ENCODE results near the gene TMEM234. TPM values are rescaled to one million over a fixed set of nuclear protein-coding genes. Genes with fewer than 3 reads are reported as not detected.
"Not testable (repeated sequence)": the region's sequence is repeated elsewhere in the genome, so short reads cannot be mapped to it uniquely, and the experiment has no call there.

TMEM234 gene
- 10 to 100 TPM in 1 of 2 donors, 1 to 10 TPM in 1; 7.0 to 10.7 TPM for total RNA-seq

DNA sequence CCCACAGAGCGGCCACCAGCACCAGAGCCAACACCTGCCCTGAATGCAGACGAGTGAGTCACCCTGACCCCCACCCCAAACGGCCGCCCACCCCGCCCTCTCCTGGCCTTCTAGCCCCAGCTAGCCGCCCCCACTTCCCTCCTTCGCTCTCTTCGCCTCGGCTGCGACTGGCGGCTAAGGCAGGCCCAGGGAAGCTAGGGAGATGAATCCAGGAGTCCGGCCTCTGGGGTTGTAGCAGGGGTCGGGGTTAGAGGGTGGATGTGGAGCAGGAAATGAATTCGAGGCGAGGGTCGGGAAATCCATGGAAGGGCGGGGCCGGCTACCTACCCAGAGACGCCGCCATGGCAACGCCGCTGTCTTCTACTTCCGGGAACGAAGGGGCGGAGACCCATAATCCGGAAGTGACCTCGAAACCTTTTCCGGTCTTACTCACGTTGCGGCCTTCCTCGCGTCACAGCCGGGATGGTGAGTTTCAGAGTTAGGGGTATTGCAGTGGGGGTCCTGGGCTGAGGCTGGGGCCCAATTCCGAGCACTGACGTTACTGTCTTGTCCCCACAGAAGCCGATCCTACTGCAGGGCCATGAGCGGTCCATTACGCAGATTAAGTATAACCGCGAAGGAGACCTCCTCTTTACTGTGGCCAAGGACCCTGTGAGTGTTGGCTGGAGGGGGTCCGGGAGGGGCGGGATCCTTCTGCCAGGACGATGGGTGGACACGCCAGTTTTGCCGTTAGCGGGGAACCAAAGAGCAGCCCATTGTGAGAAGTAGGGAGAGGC lies at the start of gene TMEM234, which contains the start of gene EIF3I:
Gene TMEM234, minus strand, starts transcription at position 374 of the 776 bp plus-strand sequence. Its CDS starts 31 bp downstream, at position 343.
Gene EIF3I, plus strand, starts transcription at position 428 of the 776 bp plus-strand sequence. Its CDS starts 35 bp downstream, at position 463.
- H3K36me3 Mint-ChIP-seq, result peaks cover 7 to 21% of the 10 kb centered on the region in 2 donors
- peak; percentile 84 to 90 for DNase-seq (ENCODE audit: low spot score in 2 of 2)
- H3K9me3 Mint-ChIP-seq, result no peaks in the 10 kb centered on the region
- ATAC-seq, result peak; percentile 98
- H3K27ac Mint-ChIP-seq, result peak within 1 kb of the TSS; percentile 98

DNA sequence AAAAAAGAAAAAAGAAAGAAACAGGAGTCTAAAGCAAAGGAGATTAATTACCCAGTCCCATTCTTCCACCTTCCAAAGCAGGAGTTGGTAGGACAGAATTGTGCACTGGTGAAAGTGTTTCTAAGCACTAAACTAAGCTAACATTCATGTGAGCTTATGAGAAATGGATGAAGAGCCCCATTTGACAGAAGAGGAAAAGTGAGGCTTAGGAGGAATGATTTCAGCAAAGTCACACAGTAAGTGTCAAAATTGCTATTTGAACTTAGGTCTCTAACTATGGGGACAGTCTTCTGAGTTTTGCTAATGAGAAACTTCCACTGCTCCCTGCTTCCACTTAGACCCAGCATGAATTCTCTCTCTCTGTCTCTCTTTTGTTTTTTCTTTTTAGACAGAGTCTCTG lies 47.6 kb upstream of the TMEM234 start:
- Mint-ChIP-seq H3K27ac (no peak overlapping the region), H3K36me3 (peaks cover 0 to 31% of the 10 kb centered on the region in 2 donors), H3K9me3 (peaks cover 0 to 4% of the 10 kb centered on the region in 2 donors)
- no peak for DNase-seq (ENCODE audit: low spot score in 2 of 2)
- no peak for ATAC-seq

DNA sequence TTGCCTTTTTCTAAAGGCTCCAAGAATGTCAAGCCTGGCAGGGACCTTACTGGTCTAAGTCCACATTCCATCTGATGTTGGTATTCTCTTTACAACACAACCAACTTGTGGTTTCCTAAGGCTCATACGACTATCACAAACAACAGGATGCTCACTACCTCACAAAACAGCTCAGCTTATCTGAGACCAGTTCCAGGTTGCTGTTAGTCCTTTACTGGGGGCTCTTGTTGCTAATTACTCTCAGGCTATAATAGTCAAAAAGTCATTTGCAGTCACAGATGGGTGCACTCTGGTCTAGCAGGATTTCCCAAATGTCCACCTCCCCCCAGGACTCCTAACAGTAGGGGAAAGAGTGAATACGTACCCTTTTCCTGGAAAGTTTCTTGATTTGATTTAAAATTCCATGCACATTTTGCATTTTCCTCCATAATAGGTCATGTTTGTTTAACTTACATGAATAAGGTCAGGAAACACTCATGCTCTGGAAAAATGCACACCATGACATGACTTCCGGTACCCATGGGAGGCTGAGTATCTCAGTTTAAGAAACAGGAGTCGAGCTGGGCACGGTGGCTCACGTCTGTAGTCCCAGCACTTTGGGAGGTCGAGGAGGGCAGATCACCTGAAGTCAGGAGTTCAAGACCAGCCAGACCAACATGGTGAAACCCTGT lies 44.9 kb upstream of the TMEM234 start:
- Mint-ChIP-seq H3K27ac (peak overlapping the region; percentile 87 to 99), H3K36me3 (peaks cover 0 to 19% of the 10 kb centered on the region in 2 donors), H3K9me3 (peaks cover 0 to 4% of the 10 kb centered on the region in 2 donors)
- no peak for DNase-seq (ENCODE audit: low spot score in 2 of 2)
- ATAC-seq, result peak; percentile 38 to 48

- DNase-seq (ENCODE audit: low spot score in 2 of 2) (no peak), ATAC-seq (no peak)
- peaks cover 0 to 19% of the 10 kb centered on the region in 2 donors for H3K36me3 Mint-ChIP-seq
- H3K9me3 Mint-ChIP-seq, result peaks cover 0 to 4% of the 10 kb centered on the region in 2 donors
- H3K27ac Mint-ChIP-seq, result peak overlapping the region; percentile 76 to 87
Measured at GRCh38 chr1:32265846-32266245, 43.7 kb upstream of the TMEM234 start.

- Mint-ChIP-seq H3K9me3 (peaks cover 0 to 4% of the 10 kb centered on the region in 2 donors), H3K36me3 (peaks cover 6 to 27% of the 10 kb centered on the region in 2 donors), H3K27ac (peak overlapping the region in 1 of 2 donors; percentile 70)
- ATAC-seq, result peak; percentile 77 to 78
- DNase-seq (ENCODE audit: low spot score in 2 of 2), result no peak
Measured at GRCh38 chr1:32263744-32264143, 41.6 kb upstream of the TMEM234 start.

DNA sequence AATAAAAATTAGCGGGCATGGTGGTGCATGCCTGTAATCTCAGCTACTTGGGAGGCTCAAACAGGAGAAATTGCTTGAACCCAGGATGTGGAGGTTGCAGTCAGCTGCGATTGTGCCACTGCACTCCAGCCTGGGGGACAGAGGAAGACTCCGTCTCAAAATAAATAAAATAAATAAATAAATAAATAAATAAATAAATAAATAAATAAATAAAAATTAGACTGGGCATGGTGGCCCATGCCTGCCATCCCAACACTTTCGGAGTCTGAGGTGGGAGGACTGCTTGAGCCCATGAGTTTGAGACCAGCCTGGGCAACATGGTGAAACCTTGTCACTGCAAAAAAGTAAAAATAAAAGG lies 41.1 kb upstream of the TMEM234 start:
- H3K27ac Mint-ChIP-seq, result not testable (repeated sequence)

GRCh38 chr1:32257227-32257508 lies 35.0 kb upstream of the TMEM234 start:
- Mint-ChIP-seq H3K36me3 (peaks cover 28 to 32% of the 10 kb centered on the region in 2 donors), H3K27ac (peak overlapping the region; percentile 91), H3K9me3 (no peaks in the 10 kb centered on the region)
- ATAC-seq, result no peak
- DNase-seq (ENCODE audit: low spot score in 2 of 2), result no peak

More for the DNA sequence above, 41.1 kb upstream of the TMEM234 start:
- not testable (repeated sequence) for DNase-seq (ENCODE audit: low spot score in 2 of 2); H3K9me3 Mint-ChIP-seq; ATAC-seq
- H3K36me3 Mint-ChIP-seq, result peaks cover 6 to 27% of the 10 kb centered on the region in 2 donors

DNA sequence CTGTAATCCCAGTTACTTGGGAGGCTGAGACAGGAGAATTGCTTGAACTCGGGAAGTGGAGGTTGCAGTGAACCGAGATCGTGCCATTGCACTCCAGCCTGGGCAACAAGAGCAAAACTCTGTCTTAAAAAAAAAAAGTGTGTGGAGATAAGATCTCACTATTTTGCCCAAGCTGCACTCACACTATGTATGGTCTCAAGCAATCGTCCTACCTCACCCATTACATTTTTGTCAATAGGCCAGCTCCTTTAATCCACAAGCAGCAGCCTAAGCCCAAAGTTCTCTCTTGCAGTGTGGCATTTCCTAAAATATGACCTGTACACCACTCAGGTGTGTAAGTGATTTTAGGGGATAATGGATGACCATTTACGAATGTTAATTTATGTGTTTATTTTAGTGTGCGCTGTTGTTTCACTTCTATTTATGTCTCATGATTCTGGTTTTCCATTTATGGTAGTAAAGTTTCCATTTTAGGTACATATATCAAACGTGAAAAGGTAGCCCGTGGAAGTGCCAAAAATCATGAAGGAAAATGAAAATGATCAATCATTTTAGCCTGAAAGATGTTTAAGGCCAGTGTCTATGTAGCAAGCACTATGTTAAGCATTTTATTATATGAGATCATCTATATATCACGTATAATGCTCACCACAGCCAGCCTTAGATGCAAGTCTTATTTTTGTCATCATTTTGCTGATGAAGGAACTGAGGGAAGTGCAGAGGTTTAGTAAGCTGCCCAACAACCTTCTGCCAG lies 34.5 kb upstream of the TMEM234 start:
- peaks cover 33 to 37% of the 10 kb centered on the region in 2 donors for H3K36me3 Mint-ChIP-seq
- H3K27ac Mint-ChIP-seq, result peak overlapping the region; percentile 91
- no peaks in the 10 kb centered on the region for H3K9me3 Mint-ChIP-seq
- ATAC-seq (peak; percentile 21 to 47), DNase-seq (ENCODE audit: low spot score in 2 of 2) (no peak)

- DNase-seq (ENCODE audit: low spot score in 2 of 2) (no peak), ATAC-seq (peak; percentile 1 to 8)
- H3K36me3 Mint-ChIP-seq, result peaks cover 38 to 42% of the 10 kb centered on the region in 2 donors
- H3K27ac Mint-ChIP-seq, result peak overlapping the region; percentile 92 to 98
- H3K9me3 Mint-ChIP-seq, result no peaks in the 10 kb centered on the region
Measured at GRCh38 chr1:32255072-32256071, 33.2 kb upstream of the TMEM234 start.

- DNase-seq (ENCODE audit: low spot score in 2 of 2) (peak; percentile 73 to 78), ATAC-seq (peak; percentile 42 to 49)
- Mint-ChIP-seq H3K36me3 (peaks cover 24 to 37% of the 10 kb centered on the region in 2 donors), H3K9me3 (no peaks in the 10 kb centered on the region), H3K27ac (peak within 1 kb of the TSS; percentile 98 to 100)
Measured at GRCh38 chr1:32250893-32251716, 29.0 kb upstream of the TMEM234 start, which contains the start of gene LCK. Gene LCK (plus strand): TSS chr1:32251265. CDS start chr1:32274330, 23,065 bp downstream.

DNA sequence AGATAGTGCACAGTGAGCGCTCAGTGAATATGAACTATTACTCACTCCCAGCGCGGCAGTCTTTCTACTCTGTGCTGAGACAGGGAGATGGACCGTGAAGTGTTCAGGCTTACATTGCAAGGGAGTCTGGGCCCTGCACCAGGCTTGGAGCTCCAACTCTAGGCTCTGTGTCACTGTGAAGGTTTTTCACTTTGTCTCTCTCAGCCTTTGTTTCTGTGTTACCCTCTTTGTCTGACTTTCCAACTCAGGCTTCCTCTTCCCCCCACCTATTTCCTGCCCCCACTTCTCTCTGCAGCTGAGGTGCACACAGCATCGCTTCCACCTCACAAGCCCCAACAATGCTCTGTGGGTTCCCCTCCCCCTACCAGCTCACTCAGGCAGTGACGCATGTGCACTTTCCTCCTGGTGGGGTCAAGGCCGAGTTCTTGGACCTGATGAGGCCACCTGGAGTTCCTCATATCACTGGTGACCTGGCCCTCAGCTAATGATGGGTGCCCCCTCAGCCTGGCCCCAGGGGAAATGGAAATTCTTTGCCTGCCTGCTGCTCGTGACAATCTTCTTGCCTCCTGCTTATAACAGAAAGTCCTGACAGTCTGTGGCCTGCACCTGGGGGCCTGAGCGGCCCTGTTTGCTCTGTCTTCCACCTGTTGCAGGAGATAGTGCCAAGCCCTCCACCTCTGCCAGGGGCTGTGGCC lies 27.8 kb upstream of the TMEM234 start:
- H3K36me3 Mint-ChIP-seq, result peaks cover 24 to 31% of the 10 kb centered on the region in 2 donors
- H3K27ac Mint-ChIP-seq, result peak overlapping the region; percentile 98 to 100
- ATAC-seq (peak; percentile 65 to 71), DNase-seq (ENCODE audit: low spot score in 2 of 2) (peak; percentile 67 to 84)
- H3K9me3 Mint-ChIP-seq, result no peaks in the 10 kb centered on the region

GRCh38 chr1:32247983-32248889 lies 26.1 kb upstream of the TMEM234 start:
- peaks cover 23 to 24% of the 10 kb centered on the region in 2 donors for H3K36me3 Mint-ChIP-seq
- peak overlapping the region; percentile 80 to 90 for H3K27ac Mint-ChIP-seq
- DNase-seq (ENCODE audit: low spot score in 2 of 2), result peak; percentile 86 to 90
- peak; percentile 32 to 47 for ATAC-seq
- no peaks in the 10 kb centered on the region for H3K9me3 Mint-ChIP-seq

GRCh38 chr1:32247452-32247851 lies 25.3 kb upstream of the TMEM234 start:
- H3K36me3 Mint-ChIP-seq, result peaks cover 18% of the 10 kb centered on the region in 2 donors
- DNase-seq (ENCODE audit: low spot score in 2 of 2), result no peak
- no peak for ATAC-seq
- H3K9me3 Mint-ChIP-seq, result no peaks in the 10 kb centered on the region
- peak overlapping the region; percentile 80 to 90 for H3K27ac Mint-ChIP-seq

Data from activated naive CD4-positive, alpha-beta T cell treated with anti-CD3 and anti-CD28 coated beads, Interleukin-2, amount 50 U/mL, for 72 hours (primary cell).